NT2/D1 (cell line): ENCODE results near the gene BEND3.
"Not testable (repeated sequence)": the region's sequence is repeated elsewhere in the genome, so short reads cannot be mapped to it uniquely, and the experiment has no call there.

Experiments used
- YY1 ChIP-seq: IDR thresholded peaks from 2 replicates; pipeline ENCODE4 v1.6.1; 2011; ENCODE audit not compliant: insufficient read length, insufficient read depth
- ZNF274 ChIP-seq: IDR thresholded peaks from 2 replicates; pipeline ENCODE4 v1.6.1; 2011; ENCODE audit warnings: mild to moderate bottlenecking, low read depth, low read length

DNA sequence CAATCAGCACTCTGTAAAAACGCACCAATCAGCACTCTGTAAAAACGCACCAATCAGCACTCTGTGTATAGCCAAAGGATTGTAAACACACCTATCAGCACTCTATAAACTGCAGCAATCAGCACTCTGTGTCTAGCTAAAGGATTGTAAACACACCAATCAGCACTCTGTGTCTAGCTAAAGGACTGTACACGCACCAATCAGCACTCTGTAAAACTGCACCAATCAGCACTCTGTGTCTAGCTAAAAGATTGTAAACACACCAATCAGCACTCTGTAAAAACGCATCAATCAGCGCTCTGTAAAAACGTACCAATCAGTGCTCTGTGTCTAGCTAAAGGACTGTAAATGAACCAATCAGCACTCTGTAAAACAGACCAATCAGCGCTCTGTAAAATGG lies 30.9 kb downstream of the BEND3 start:
- not testable (repeated sequence) for TF ChIP-seq ZNF274, YY1
